Measurements from ENCODE around the gene FNDC3B.

DNA sequence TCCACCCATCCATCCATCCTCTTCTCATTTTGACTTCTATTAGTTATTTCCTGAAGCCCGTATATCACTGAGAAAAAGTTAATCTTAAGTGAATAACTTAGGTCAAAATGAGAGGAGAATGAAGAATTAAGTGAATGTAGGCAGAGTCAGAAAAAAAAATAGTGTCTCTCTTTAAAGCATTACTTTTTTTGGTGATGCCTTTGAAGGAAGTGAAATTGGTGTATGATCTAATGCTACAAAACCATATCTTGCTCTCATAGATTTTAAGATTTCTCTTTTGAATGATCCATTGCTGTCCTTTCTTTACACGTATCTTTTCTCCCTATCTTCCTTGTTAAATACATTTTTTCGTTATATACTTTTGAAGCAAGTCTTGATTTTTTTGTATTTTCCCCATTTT, 23.4 kb downstream of the FNDC3B start:
- TF ChIP-seq SNIP1 (IDR thresholded peaks at IDR 0.05; ENCODE audit: low read depth), result no peak
- no peak for TF ChIP-seq NR1H2 (CRISPR knock-in tag; IDR thresholded peaks at IDR 0.05)
- TF ChIP-seq ZNF609 (CRISPR knock-in tag; IDR thresholded peaks at IDR 0.05; ENCODE audit: borderline replicate concordance), result no peak
- TF ChIP-seq EZH2 (IDR thresholded peaks at IDR 0.05; ENCODE audit: borderline replicate concordance, low read depth, low read length), result no peak
- no peak for TF ChIP-seq HOXB6 (CRISPR knock-in tag; IDR thresholded peaks at IDR 0.05; ENCODE audit: borderline replicate concordance)
- no peak for TF ChIP-seq POLR2A (conservative IDR thresholded peaks at IDR 0.05)
- TF ChIP-seq NR2C2 (CRISPR knock-in tag; IDR thresholded peaks at IDR 0.05), result no peak
- no peak for TF ChIP-seq NR2C2 (tag; IDR thresholded peaks at IDR 0.05)
- TF ChIP-seq ZC3H11A (IDR thresholded peaks at IDR 0.05; ENCODE audit: low read depth, low read length), result no peak
- no peak for TF ChIP-seq EHMT2 (IDR thresholded peaks at IDR 0.05)
